GM18907 (cell line): ENCODE results near the gene FAM120A.

Experiments used
- ATAC-seq: cut with Tn5 transposase; IDR thresholded peaks from one replicate; pipeline ENCODE4 v1.9.1; 2021; ENCODE audit warnings: mild to moderate bottlenecking, moderate library complexity; ENCODE audit not compliant: unreplicated experiment

FAM120A gene

GRCh38 chr9:93592643-93593021, 141.1 kb downstream of the FAM120A start:
- no peak for ATAC-seq

- ATAC-seq, result no peak
Measured at GRCh38 chr9:93593144-93593658, 141.7 kb downstream of the FAM120A start.

- ATAC-seq, result no peak
Measured at GRCh38 chr9:93594041-93594756, 142.7 kb downstream of the FAM120A start.

- no peak for ATAC-seq
Measured at GRCh38 chr9:93595461-93595860, 144.0 kb downstream of the FAM120A start.

GRCh38 chr9:93595861-93596365, 144.4 kb downstream of the FAM120A start:
- no peak for ATAC-seq

- ATAC-seq, result no peak
Measured at GRCh38 chr9:93596399-93596798, 144.9 kb downstream of the FAM120A start.

- ATAC-seq, result no peak
Measured at GRCh38 chr9:93597142-93597706, 145.7 kb downstream of the FAM120A start.

- ATAC-seq, result no peak
Measured at GRCh38 chr9:93597871-93598646, 146.6 kb downstream of the FAM120A start.

GRCh38 chr9:93598647-93599241, 147.3 kb downstream of the FAM120A start:
- no peak for ATAC-seq

- no peak for ATAC-seq
Measured at GRCh38 chr9:93599571-93600403, 148.3 kb downstream of the FAM120A start.

GRCh38 chr9:93600504-93600903, 149.0 kb downstream of the FAM120A start:
- no peak for ATAC-seq

- ATAC-seq, result no peak
Measured at GRCh38 chr9:93601063-93601462, 149.6 kb downstream of the FAM120A start.

- ATAC-seq, result no peak
Measured at GRCh38 chr9:93601666-93602065, 150.2 kb downstream of the FAM120A start.

- no peak for ATAC-seq
Measured at GRCh38 chr9:93603011-93603410, 151.5 kb downstream of the FAM120A start.

GRCh38 chr9:93603906-93604326, 152.4 kb downstream of the FAM120A start:
- ATAC-seq, result no peak

- ATAC-seq, result no peak
Measured at GRCh38 chr9:93606187-93606586, 154.7 kb downstream of the FAM120A start.

- ATAC-seq, result no peak
Measured at GRCh38 chr9:93610206-93610605, 158.7 kb downstream of the FAM120A start.

- ATAC-seq, result no peak
Measured at GRCh38 chr9:93612052-93612795, 160.7 kb downstream of the FAM120A start.

- peak; percentile 73 for ATAC-seq
Measured at GRCh38 chr9:93612796-93613154, 161.3 kb downstream of the FAM120A start.

GRCh38 chr9:93613174-93613573, 161.7 kb downstream of the FAM120A start:
- no peak for ATAC-seq
